SU-DHL-6 (cell line): Measurements from ENCODE around the gene LRRC37A3.

Experiments
- EZH2phosphoT487 ChIP-seq: fragments of 200-600 bp; sonication (generic), shearing (Covaris generic); conservative IDR thresholded peaks from 2 replicates; pipeline ENCODE4 v1.6.1; 2018; ENCODE audit warnings: mild to moderate bottlenecking, antibody characterized with exemption, low read length, moderate library complexity, mixed read lengths
- TF ChIP-seq, protein P1 (sequence below): fragments of 200-600 bp; sonication (generic); IDR thresholded peaks from one replicate; pipeline ENCODE4 v1.5.1; 2017; ENCODE audit warnings: antibody characterized with exemption, mild to moderate bottlenecking, low read length, moderate library complexity; ENCODE audit not compliant: insufficient read depth, poor library complexity, severe bottlenecking

GRCh38 chr17:64964796-64965195, 45.5 kb upstream of the LRRC37A3 start:
- TF ChIP-seq, protein P1, sequence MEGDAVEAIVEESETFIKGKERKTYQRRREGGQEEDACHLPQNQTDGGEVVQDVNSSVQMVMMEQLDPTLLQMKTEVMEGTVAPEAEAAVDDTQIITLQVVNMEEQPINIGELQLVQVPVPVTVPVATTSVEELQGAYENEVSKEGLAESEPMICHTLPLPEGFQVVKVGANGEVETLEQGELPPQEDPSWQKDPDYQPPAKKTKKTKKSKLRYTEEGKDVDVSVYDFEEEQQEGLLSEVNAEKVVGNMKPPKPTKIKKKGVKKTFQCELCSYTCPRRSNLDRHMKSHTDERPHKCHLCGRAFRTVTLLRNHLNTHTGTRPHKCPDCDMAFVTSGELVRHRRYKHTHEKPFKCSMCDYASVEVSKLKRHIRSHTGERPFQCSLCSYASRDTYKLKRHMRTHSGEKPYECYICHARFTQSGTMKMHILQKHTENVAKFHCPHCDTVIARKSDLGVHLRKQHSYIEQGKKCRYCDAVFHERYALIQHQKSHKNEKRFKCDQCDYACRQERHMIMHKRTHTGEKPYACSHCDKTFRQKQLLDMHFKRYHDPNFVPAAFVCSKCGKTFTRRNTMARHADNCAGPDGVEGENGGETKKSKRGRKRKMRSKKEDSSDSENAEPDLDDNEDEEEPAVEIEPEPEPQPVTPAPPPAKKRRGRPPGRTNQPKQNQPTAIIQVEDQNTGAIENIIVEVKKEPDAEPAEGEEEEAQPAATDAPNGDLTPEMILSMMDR: no peak
- no peak for TF ChIP-seq EZH2phosphoT487
